GM13977 (cell line): Measurements from ENCODE around the gene SAYSD1.

Experiments
- DNase-seq: peaks from one replicate; pipeline ENCODE4 v3.0.0; 2012; ENCODE audit warnings: low spot score
- in situ Hi-C: fragments of 300-500 bp; cut with MboI; formaldehyde crosslinking; loops from one replicate; pipeline ENCODE4 v1.12.0; 2022; ENCODE audit warnings: low sequenced_read_pairs, low pct_unique_long_range_greater_than_20kb, mixed read lengths, inconsistent platforms; ENCODE audit not compliant: unreplicated experiment
- TF ChIP-seq, protein P1 (sequence below): IDR thresholded peaks from 2 replicates; pipeline ENCODE4 v1.5.1; 2012; ENCODE audit warnings: mild to moderate bottlenecking, control low read depth; ENCODE audit not compliant: insufficient read depth; ENCODE audit errors: extremely low read depth, missing control alignments

SAYSD1 gene

DNA sequence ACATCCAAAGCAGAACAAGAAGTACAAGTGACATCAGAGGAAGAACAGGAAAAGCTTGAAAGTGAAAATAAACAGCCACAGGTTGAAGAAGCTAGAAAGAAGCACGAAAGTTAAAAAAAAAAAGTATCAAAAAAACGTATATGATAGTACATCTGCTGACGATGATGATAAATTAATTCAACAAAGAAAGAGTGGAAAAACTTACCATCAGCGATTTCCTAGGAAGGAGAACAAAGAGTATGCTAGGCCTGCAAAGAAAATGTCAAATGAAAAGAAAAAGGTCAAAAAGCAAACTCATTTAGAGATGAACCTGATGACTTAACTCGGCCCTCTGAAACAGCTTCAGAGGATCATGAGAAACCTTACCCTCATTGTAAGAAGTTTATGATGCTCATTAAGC is 3.7 kb downstream of the SAYSD1 start:
- DNase-seq = no peak
- TF ChIP-seq, protein P1, sequence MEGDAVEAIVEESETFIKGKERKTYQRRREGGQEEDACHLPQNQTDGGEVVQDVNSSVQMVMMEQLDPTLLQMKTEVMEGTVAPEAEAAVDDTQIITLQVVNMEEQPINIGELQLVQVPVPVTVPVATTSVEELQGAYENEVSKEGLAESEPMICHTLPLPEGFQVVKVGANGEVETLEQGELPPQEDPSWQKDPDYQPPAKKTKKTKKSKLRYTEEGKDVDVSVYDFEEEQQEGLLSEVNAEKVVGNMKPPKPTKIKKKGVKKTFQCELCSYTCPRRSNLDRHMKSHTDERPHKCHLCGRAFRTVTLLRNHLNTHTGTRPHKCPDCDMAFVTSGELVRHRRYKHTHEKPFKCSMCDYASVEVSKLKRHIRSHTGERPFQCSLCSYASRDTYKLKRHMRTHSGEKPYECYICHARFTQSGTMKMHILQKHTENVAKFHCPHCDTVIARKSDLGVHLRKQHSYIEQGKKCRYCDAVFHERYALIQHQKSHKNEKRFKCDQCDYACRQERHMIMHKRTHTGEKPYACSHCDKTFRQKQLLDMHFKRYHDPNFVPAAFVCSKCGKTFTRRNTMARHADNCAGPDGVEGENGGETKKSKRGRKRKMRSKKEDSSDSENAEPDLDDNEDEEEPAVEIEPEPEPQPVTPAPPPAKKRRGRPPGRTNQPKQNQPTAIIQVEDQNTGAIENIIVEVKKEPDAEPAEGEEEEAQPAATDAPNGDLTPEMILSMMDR = no peak
- in situ Hi-C loops = no loop called here

DNA sequence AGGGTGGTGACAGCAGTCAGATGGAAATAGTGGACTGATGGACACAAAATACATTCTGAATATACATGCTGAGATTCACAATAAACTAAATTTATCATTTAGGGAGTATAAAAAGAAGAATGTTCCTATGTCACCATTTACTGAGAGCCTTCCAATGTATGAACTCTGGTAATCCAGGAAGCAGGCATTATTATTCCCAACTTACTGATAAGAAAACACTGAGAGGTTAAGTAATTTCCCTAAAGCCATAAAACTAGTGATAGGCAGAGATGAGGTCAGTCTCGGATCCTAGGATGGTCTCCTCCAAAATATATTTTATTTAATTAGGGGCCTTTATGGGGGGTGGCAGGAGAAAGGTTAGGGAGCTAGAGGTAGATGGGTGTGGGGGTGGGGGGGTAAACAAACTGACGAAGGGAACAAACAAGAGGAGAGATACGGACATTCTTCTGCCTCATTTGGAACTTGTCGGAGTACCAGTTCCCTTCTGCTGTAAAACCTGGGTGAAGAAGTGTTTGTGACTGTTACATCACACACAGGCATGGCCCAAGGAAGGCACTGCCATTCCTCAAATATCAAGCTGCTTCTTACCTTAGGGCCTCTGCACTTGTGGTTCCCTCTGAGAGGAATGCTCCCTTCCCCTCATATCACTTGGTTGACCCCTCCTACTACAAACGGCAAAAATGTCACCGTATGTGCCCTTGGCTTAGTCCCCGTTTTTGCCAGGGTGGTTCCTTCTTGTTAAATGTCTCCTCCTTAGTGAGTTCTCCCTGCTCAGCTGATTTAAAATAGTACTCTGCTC is 6.7 kb downstream of the SAYSD1 start:
- in situ Hi-C loops = no loop called here
- TF ChIP-seq, protein P1 = no peak
- no peak for DNase-seq

DNA sequence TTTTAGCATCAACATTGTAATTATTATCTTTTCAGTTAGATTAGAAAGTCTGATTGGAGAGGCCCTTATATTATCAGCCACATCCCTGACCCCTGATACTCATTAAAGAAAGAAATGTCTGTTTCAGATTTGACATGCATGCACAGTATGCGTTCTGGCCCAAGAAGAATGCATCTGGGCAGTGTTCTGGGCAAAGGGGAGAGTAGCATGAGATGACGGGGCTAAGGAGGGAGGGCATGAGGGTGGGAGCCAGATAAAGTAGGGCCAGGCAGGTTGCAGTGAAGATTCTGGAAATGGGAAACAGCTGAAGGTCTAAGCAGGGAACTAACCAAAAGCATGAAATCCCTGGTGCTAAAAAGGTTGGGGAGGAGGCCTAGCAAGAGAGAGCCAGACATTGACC is 7.3 kb downstream of the SAYSD1 start:
- no peak for DNase-seq
- TF ChIP-seq, protein P1 = no peak
- in situ Hi-C loops = no loop called here

DNA sequence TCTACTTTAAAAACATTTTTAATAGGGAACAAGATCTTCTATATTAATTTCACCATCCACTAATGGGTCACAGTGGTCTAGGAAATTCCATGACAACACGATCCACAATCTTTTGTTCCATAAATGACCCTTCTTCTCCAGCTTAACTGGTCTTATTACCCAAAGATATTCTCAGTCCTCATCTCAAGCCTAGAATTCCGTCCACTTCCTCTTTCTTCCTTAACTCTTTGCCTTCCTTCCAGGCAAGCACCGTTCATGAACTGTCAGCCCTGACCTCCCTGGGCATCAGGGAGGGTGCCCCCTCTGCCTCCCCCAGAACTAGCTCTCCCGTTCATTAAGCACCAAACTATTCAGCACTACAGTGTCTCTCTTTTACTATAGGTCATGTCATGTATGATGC is 8.0 kb downstream of the SAYSD1 start:
- TF ChIP-seq, protein P1 = no peak

DNA sequence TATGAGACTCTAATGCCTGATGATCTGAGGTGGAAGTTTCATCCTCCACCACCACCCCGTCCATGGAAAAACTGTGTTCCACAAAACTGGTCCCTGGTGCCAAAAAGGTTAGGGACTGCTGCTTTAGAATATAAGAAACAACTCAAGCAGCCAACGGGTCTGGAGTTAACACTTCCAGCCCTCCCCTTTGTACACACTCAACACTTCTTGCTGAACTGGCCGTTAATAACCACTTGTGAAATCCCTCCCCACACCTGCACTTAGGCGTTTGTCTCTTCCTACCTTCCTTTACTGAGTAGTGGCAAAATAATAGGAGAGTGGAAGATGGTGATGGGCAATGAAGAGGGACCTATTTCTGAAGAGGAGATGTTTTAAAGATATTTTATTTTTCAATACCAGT is 10.5 kb downstream of the SAYSD1 start:
- DNase-seq = no peak
- in situ Hi-C loops = no loop called here
- TF ChIP-seq, protein P1 = no peak

More for the DNA sequence above, 8.0 kb downstream of the SAYSD1 start:
- no peak for DNase-seq
- in situ Hi-C loops = no loop called here

DNA sequence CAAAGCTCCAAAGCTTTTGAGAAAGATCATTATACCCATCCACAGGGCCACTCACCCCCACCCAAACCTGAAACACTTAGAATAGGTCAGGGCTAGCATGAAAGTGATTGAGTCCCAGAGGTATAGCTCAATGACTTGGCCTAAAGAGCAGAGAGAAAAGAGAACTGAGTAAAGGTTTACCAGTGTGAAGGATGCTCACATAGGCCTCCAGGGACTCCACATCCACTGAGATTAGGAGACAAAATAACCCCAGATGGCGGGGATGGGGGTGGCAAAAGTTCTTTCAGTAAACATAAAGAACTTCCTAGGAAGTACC is 12.2 kb downstream of the SAYSD1 start:
- DNase-seq = no peak
- in situ Hi-C loops = no loop called here
- TF ChIP-seq, protein P1 = no peak
